Stimulated activated CD4-positive, alpha-beta T cell treated with anti-CD3 and anti-CD28 coated beads, Interleukin-4, amount 100 ng/mL, for 1 hour (primary cell): ENCODE data around the gene CTNNBL1.

Source experiments
- DNase-seq: peaks from one replicate; pipeline ENCODE4 v3.0.0-alpha.2; 2020

The CTNNBL1 gene

GRCh38 chr20:37904008-37904642 is 210.3 kb downstream of the CTNNBL1 start:
- no peak for DNase-seq

DNA sequence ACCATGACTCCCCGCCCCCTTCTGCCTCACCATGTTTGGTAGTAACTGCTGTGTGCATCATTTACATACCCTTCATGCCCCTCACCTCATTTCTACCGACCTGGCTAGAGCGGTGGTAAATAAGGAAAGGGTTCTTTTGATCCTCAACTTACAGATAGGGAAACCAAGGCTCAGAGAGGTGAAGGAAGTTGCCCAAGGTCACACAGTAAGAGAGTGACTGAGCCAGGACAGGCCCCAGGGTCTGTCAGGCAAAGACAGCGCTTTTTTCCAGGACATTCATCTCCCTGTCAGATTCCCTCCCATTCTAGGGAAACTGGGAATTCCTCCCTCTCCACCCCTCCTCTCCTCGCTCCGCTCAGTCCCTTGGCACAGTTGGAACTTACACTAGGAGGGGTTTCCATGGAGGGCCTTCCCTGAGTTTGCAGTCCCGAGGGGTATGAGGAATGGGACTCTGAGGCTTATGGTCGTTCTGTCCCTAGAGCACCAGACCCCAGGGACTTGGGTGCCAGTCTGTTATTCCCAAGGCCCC is 211.1 kb downstream of the CTNNBL1 start:
- DNase-seq = no peak

GRCh38 chr20:37905671-37906613 is 212.1 kb downstream of the CTNNBL1 start:
- DNase-seq = no peak

GRCh38 chr20:37907330-37907676 is 213.5 kb downstream of the CTNNBL1 start:
- no peak for DNase-seq

GRCh38 chr20:37907677-37908401 is 214.0 kb downstream of the CTNNBL1 start:
- DNase-seq = no peak

GRCh38 chr20:37911261-37911660 is 217.4 kb downstream of the CTNNBL1 start:
- DNase-seq = no peak

DNA sequence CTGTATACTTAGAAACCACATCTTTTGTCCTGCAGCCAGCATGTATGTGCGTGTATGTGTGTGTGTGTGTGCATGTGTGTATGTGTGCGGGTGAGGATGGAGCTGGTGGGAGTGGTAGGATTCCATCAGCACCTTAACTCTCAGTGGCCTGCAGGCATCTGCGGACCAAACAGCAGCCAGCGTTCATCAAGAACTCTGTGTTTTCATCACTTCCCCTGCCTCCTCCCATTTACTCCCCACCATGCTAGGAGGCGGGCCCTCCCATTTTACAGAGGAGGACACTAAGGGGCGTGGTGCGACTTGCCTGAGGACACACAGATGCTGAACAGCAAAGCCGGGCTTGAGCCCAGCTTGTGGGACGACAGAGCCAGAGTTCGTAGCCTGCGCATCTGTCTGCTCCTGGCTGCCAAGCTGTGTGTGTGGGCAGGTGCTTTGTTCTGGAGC is 218.0 kb downstream of the CTNNBL1 start:
- no peak for DNase-seq

DNA sequence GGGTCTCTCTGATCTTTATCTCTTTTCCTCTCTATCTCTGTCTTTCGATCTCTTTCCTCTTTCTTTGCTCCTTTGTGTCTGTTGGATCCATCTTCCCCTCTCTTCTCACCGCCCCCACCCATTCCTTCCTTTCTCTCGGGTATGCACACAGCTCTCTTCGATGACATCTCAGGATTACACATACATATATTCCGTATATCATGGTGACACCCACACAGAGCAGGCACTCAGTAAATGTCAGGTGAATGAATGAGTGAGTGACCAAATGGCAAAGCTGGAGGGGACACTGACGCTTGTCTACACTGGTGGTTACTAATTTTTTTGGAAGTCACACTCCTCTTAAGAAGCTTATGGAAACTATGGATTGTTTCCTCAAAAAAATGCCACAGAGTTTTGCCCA is 219.0 kb downstream of the CTNNBL1 start:
- DNase-seq = no peak

GRCh38 chr20:37913567-37914366 is 219.9 kb downstream of the CTNNBL1 start:
- DNase-seq = no peak

DNA sequence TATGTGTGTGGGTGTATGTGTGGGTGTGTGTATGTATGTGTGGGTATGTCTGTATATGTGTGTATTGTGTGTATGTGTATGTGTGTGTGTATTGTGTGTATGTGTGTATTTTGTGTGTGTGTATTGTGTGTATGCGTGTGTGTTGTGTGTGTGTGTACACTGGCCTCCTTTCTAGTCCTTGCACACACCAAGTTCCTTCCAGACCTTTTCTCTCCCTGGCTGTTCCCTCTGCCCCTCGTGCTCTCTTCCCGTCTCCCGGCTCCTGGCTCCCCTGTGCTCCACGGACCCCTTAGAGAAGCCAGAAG is 220.5 kb downstream of the CTNNBL1 start:
- no peak for DNase-seq

GRCh38 chr20:37914672-37915433 is 221.0 kb downstream of the CTNNBL1 start:
- no peak for DNase-seq

- no peak for DNase-seq
These were observed 221.6 kb downstream of the CTNNBL1 start for GRCh38 chr20:37915434-37915787.

- no peak for DNase-seq
These were observed 222.2 kb downstream of the CTNNBL1 start for GRCh38 chr20:37915800-37916570.

GRCh38 chr20:37917461-37917860 is 223.6 kb downstream of the CTNNBL1 start:
- no peak for DNase-seq

DNA sequence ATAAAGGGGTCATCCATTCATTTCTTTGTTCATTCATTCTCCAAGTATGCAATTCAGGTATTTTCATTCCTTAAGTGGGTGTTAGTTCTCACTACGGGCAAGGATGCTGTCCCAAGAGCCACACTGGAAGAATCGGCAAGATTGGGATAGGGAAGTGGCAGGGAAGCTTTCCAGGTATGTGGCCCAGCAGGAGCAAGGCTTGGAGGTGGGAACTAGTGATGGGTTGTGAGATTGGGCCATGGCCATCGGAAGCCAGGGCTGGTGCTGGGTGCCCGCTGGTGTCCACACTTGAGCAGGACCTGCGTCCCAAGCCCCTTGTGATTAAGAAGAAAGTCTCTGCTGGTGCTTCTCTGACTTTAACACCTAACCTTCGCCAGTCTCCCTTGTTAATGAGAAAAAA is 224.2 kb downstream of the CTNNBL1 start:
- no peak for DNase-seq

DNA sequence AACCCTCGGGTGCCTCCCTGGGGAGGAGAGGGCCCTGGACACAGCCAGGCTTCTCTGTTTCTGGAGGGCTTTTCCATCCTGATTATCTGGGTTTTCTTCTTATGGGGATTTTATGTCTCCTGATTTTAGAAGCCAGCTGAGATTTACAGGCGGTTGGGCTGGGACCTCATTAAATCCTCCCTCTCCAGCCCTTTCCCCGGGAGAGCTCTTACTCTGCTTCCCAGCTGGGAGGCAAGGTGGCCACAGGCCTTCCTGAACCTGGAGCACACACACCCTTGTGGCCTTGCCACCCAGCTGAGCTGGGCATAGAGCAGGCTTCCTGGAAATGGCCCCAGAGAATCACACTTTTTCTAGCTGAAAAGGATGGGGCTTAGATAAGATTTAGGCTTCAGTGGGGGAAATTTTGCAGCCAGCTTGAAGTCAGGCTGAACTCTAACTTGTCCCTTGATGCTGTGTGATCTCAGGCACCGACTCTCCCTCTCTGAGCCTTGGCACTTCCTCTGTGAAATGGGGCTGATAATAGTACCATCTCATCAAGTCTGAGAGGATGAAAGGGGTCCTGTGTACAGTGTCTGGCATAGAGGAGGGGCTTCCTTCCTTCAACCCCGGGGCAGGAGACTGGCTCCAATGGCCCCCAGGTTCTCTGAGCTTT is 225.7 kb downstream of the CTNNBL1 start:
- no peak for DNase-seq

- no peak for DNase-seq
These were observed 226.4 kb downstream of the CTNNBL1 start for GRCh38 chr20:37920270-37920669.

- no peak for DNase-seq
These were observed 227.0 kb downstream of the CTNNBL1 start for GRCh38 chr20:37920679-37921322.

- no peak for DNase-seq
These were observed 227.6 kb downstream of the CTNNBL1 start for GRCh38 chr20:37921341-37921929.
